ENCODE results near the gene CACFD1. TPM values are rescaled to one million over a fixed set of nuclear protein-coding genes. Genes with fewer than 3 reads are reported as not detected.

The CACFD1 gene
- total RNA-seq, 1 experiment from 2014 or later: 6.9 TPM

- ATAC-seq (no peak), DNase-seq (ENCODE audit: low read depth, low spot score) (no peak)
- Histone ChIP-seq H3K79me2 (ENCODE audit: insufficient read depth, low read length) (no peaks in the 10 kb centered on the region), H3K4me3 (replicated peaks in 1 of 2; ENCODE audit: low read depth in 1 of 2, low read length in 2 of 2) (no peak overlapping the region), H3K9me3 (ENCODE audit: control insufficient read depth in 1 of 2, insufficient read depth in 1 of 2, low read depth in 1 of 2, low read length in 2 of 2) (no peaks in the 10 kb centered on the region), H3K36me3 (ENCODE audit: control insufficient read depth in 1 of 2, insufficient read depth in 2 of 2, low read length in 2 of 2) (no peaks in the 10 kb centered on the region), H3K4me1 (ENCODE audit: control insufficient read depth in 1 of 2, insufficient read depth in 2 of 2, low read length in 2 of 2) (peaks cover 0 to 12% of the 10 kb centered on the region in 2 experiments; a peak in 2 of 4 replicates), H3K27me3 (ENCODE audit: insufficient read depth, low read length) (no peaks in the 10 kb centered on the region), H4K20me1 (ENCODE audit: insufficient read depth) (no peaks in the 10 kb centered on the region), H2AFZ (ENCODE audit: low read depth, low read length, poor library complexity, severe bottlenecking) (no peak overlapping the region), H3K27ac (ENCODE audit: low read depth, low read length) (no peak overlapping the region), H3K9ac (ENCODE audit: low read length) (no peak overlapping the region), H3K9me2 (ENCODE audit: insufficient read depth) (no peaks in the 10 kb centered on the region), H3K4me2 (ENCODE audit: low read length) (no peak overlapping the region)
- intact Hi-C loops (cut with micrococcal nuclease): no loop called here
- no TSS peak for BruUV-seq (replicated peaks)
- ChIA-PET RAD21 (ENCODE audit: low non-redundant PET in 1 of 2, low total read pairs in 2 of 2, uncharacterized antibody in 2 of 2, unreplicated experiment in 2 of 2) (no interaction called here), CTCF (no interaction called here), POLR2A (no interaction called here)
- TF ChIP-seq ZFX (IDR thresholded peaks at IDR 0.05) (no peak), JUND (IDR thresholded peaks at IDR 0.05) (no peak), FOSL1 (IDR thresholded peaks at IDR 0.05; ENCODE audit: low read depth) (no peak), POLR2A (IDR thresholded peaks at IDR 0.05; ENCODE audit: borderline replicate concordance, extremely low read depth, insufficient read depth, insufficient read length) (no peak), REST (IDR thresholded peaks at IDR 0.05; ENCODE audit: low read depth) (no peak), POLR2AphosphoS5 (IDR thresholded peaks at IDR 0.05; ENCODE audit: low read depth, low read length) (no peak), RAD21 (IDR thresholded peaks at IDR 0.05; ENCODE audit: low read depth) (no peak), TCF7L2 (IDR thresholded peaks at IDR 0.05; ENCODE audit: borderline replicate concordance, extremely low read depth, insufficient read depth, insufficient read length) (no peak), ZBTB33 (IDR thresholded peaks at IDR 0.05; ENCODE audit: extremely low read depth, insufficient replicate concordance, low read length) (no peak), SIN3A (IDR thresholded peaks at IDR 0.05; ENCODE audit: low read depth) (no peak), EZH2phosphoT487 (IDR thresholded peaks at IDR 0.05; ENCODE audit: borderline replicate concordance) (no peak), ZNF274 (IDR thresholded peaks at IDR 0.05; ENCODE audit: low read depth, low read length) (no peak), SRF (IDR thresholded peaks at IDR 0.05; ENCODE audit: low read depth) (no peak), CTCF (IDR thresholded peaks at IDR 0.05 in 2 of 3, conservative IDR thresholded peaks at IDR 0.05 in 1 of 3; ENCODE audit: borderline replicate concordance in 1 of 3, insufficient read depth in 1 of 3, low read depth in 2 of 3, low read length in 2 of 3) (no peak), MAX (IDR thresholded peaks at IDR 0.05) (no peak), CBX3 (IDR thresholded peaks at IDR 0.05; ENCODE audit: low read depth) (no peak), EGR1 (IDR thresholded peaks at IDR 0.05; ENCODE audit: low read depth) (no peak), EZH2 (IDR thresholded peaks at IDR 0.05) (no peak)
Measured at GRCh38 chr9:133518200-133518599, 58.4 kb downstream of the CACFD1 start.
